ENCODE results near the gene CREB5.

DNA sequence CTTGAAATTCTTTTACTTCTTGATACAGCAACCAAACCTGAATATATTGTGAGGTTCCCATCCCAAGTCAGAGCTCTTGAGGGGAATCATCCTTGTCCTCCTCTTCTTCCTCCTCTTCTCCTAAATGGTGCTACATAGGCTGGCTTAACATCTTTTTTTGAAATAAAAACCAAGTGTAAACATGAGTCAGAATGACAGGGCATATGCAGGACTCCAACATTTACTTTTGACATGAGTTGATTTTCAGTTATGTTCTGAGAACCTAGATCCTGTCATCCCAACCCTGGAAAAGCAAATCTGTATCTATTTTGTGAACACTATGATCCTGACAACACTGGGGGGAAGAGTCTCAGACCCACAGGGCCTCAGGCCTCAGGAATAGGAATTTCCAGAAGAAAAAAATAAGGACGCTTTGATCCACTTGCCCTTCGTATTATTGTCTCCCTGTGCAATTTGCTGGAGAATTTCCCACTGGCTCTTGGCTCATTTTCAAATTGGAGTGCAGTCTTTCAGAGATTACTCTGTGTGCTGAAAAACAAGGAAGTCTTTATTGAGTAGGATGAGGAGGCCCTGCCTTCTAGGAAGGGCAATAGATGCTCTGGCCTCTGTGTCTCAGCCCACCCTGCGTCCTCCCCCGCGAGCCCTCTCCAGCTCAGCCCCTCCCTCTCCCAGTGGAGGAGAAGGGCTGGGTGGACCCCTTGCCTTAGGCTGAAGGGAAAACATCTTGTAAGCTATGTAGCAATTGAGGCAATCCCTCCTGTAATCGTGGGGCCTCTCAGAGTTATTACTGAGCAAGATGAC lies 121.6 kb downstream of the CREB5 start:
- TF ChIP-seq, protein P1, sequence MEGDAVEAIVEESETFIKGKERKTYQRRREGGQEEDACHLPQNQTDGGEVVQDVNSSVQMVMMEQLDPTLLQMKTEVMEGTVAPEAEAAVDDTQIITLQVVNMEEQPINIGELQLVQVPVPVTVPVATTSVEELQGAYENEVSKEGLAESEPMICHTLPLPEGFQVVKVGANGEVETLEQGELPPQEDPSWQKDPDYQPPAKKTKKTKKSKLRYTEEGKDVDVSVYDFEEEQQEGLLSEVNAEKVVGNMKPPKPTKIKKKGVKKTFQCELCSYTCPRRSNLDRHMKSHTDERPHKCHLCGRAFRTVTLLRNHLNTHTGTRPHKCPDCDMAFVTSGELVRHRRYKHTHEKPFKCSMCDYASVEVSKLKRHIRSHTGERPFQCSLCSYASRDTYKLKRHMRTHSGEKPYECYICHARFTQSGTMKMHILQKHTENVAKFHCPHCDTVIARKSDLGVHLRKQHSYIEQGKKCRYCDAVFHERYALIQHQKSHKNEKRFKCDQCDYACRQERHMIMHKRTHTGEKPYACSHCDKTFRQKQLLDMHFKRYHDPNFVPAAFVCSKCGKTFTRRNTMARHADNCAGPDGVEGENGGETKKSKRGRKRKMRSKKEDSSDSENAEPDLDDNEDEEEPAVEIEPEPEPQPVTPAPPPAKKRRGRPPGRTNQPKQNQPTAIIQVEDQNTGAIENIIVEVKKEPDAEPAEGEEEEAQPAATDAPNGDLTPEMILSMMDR (conservative IDR thresholded peaks at IDR 0.05; ENCODE audit: low read depth, low read length) = no peak
- TF ChIP-seq EZH2phosphoT487 (IDR thresholded peaks at IDR 0.05; ENCODE audit: borderline replicate concordance, low read length) (no peak), EZH2 (IDR thresholded peaks at IDR 0.05; ENCODE audit: low read length, unreplicated experiment) (no peak)

Data from PC-3 (cell line).